Kidney (tissue), 14 donors: Measurements from ENCODE around the gene RANBP1. TPM values are rescaled to one million over a fixed set of nuclear protein-coding genes. Genes with fewer than 3 reads are reported as not detected.

Experiments
- DNase-seq, 5 donors: peaks; one replicate each; pipeline ENCODE4 v3.0.0-alpha.2; 2013 to 2020
- FAIRE-seq: peaks from 2 replicates; lab custom pipeline; 2012; peaks lifted over from hg19 to GRCh38; lab: Jason Lieb, UNC
- H3K27ac ChIP-seq, 2 donors: one replicate each; pipeline ENCODE4 v1.7.0; 2013; ENCODE audit warnings: low read depth in 2 of 2, low read length in 2 of 2, inconsistent platforms in 1 of 2
- H3K27me3 ChIP-seq: one replicate; pipeline ENCODE4 v1.7.1; 2013; ENCODE audit warnings: low read length, inconsistent platforms; ENCODE audit not compliant: control insufficient read depth, insufficient read depth
- H3K36me3 ChIP-seq, 3 donors: one replicate each; pipeline versions ENCODE4 v1.7.0 to v1.7.1; 2013; ENCODE audit warnings: low read length in 3 of 3, control low read depth in 1 of 3, inconsistent platforms in 1 of 3; ENCODE audit not compliant: insufficient read depth in 3 of 3, control insufficient read depth in 2 of 3
- H3K4me1 ChIP-seq, 3 donors: one replicate each; pipeline versions ENCODE4 v1.7.0 to v1.7.1; 2013; ENCODE audit warnings: low read length in 3 of 3, inconsistent platforms in 1 of 3, low read depth in 1 of 3; ENCODE audit not compliant: control insufficient read depth in 2 of 3, insufficient read depth in 2 of 3
- H3K4me3 ChIP-seq, 3 donors: one replicate each; pipeline versions ENCODE4 v1.7.0 to v1.8.1; 2013; ENCODE audit warnings: low read length in 3 of 3, control low read depth in 1 of 3, inconsistent platforms in 1 of 3
- H3K9ac ChIP-seq, 3 donors: one replicate each; pipeline versions ENCODE4 v1.7.0 to v1.7.1; 2013; ENCODE audit warnings: low read length in 3 of 3, control low read depth in 1 of 3, inconsistent platforms in 1 of 3
- H3K9me3 ChIP-seq, 3 donors: one replicate each; pipeline versions ENCODE4 v1.7.0 to v1.7.1; 2013; ENCODE audit warnings: low read length in 3 of 3, control low read depth in 1 of 3, inconsistent platforms in 1 of 3; ENCODE audit not compliant: control insufficient read depth in 2 of 3, insufficient read depth in 1 of 3
- intact Hi-C: fragments of 100-400 bp; cut with DNase I; formaldehyde crosslinking; loops from one replicate; pipeline ENCODE4 v1.11.1; 2022
- polyA plus RNA-seq: library from polyadenylated mRNA; stranded (reverse); fragments of 350-450 nt; fragmentation: Illumina TruSeq; extraction: RNeasy Lipid Tissue Mini Kit (QIAGEN cat#74804); gene quantifications from one replicate; pipeline ENCODE4 v1.2.3, GENCODE V29; 2014; ENCODE audit warnings: low read depth, low replicate concordance; ENCODE audit not compliant: insufficient read depth
- total RNA-seq: library from RNA; stranded (reverse); fragmentation: NEBNext Ultra II Directional; extraction: Animal tissue kit (Norgen Biotek cat#: 25700); gene quantifications from one replicate; pipeline ENCODE4 v1.2.1, GENCODE V29; 2021
- TF ChIP-seq, protein P1 (sequence below): IDR thresholded peaks from 3 replicates; pipeline ENCODE4 v1.5.1; 2012; ENCODE audit warnings: mild to moderate bottlenecking, moderate library complexity, borderline replicate concordance; ENCODE audit not compliant: insufficient read depth; ENCODE audit errors: extremely low read depth
- donor health status: control.
- donor health status: control.
- donor health status: control.
- donor health status: control.
- donor health status: control.
- donor health status: DM: yes; HTN: yes; CAD: no.
- donor health status: Normal renal cell carcinoma (clear cell type).

The RANBP1 gene
- total and polyA plus RNA-seq, 2 donors from 2014 or later = 67.2 to 80.5 TPM

DNA sequence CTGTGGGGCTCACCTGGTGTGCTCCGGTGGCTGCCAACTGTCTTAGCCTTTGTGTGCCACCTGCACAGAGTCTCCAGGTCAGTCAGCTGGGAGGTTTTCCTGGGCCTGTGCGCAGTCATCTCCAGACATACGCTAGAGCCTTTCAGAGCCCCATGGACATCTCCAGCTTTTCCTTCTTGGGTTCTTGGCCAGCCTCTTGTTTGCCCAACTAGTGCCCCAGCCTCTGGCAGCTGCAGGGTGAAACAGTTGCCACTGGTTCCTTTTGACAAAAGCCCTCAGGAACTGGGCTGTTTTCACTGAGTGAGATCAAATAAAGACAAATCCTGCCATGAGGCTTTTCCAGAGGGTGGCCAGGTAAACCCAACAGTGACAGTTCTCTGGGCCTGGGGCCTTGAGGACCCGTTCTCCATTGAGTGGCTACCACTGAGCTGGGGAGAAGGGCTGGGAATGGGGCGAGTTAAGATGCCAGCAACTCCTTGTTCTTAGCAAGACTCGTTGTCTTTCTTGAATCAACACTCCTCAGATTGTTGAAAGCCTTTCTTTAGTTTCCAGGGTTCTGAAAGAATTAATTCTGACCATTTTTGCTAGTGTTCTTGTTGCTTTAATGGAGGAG, 16.7 kb upstream of the RANBP1 start:
- Histone ChIP-seq H3K4me1 (peaks cover 0 to 1% (median 0%) of the 10 kb centered on the region in 3 donors), H3K27me3 (no peaks in the 10 kb centered on the region), H3K9ac (no peak overlapping the region), H3K27ac (no peak overlapping the region), H3K9me3 (peaks cover 0 to 2% (median 0%) of the 10 kb centered on the region in 3 donors), H3K36me3 (peaks cover 18 to 33% (median 27%) of the 10 kb centered on the region in 3 donors), H3K4me3 (no peak overlapping the region)
- no peak for FAIRE-seq
- intact Hi-C loops = no loop called here
- peak in 1 of 5 donors; percentile 48 for DNase-seq
- TF ChIP-seq, protein P1, sequence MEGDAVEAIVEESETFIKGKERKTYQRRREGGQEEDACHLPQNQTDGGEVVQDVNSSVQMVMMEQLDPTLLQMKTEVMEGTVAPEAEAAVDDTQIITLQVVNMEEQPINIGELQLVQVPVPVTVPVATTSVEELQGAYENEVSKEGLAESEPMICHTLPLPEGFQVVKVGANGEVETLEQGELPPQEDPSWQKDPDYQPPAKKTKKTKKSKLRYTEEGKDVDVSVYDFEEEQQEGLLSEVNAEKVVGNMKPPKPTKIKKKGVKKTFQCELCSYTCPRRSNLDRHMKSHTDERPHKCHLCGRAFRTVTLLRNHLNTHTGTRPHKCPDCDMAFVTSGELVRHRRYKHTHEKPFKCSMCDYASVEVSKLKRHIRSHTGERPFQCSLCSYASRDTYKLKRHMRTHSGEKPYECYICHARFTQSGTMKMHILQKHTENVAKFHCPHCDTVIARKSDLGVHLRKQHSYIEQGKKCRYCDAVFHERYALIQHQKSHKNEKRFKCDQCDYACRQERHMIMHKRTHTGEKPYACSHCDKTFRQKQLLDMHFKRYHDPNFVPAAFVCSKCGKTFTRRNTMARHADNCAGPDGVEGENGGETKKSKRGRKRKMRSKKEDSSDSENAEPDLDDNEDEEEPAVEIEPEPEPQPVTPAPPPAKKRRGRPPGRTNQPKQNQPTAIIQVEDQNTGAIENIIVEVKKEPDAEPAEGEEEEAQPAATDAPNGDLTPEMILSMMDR = no peak

DNA sequence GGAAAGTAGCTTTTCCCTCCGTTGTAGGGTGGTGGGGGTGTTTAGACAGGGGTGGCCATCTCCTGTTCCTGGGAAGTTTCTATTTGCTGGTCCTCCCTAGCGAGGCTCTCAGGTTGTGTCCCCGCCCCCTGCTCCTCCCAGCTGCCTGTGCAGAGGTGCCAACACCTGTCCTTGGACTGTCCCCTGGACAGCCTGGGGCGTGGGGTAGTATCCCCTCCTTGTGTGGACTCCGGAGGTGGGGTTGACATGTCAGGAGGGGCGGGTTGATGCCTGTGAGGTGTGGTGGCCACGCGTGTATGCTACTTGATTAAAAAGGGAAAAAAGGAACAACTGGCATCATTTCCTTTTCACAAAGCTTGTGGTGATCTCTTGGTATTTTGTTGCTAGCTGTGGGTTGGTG, 14.3 kb upstream of the RANBP1 start:
- TF ChIP-seq, protein P1 = no peak
- H3K36me3 ChIP-seq = peaks cover 14 to 37% (median 36%) of the 10 kb centered on the region in 3 donors
- peaks cover 0 to 2% (median 0%) of the 10 kb centered on the region in 3 donors for H3K9me3 ChIP-seq
- no peak for FAIRE-seq
- H3K27ac ChIP-seq = no peak overlapping the region
- no peak overlapping the region for H3K4me3 ChIP-seq
- DNase-seq = peak in 1 of 5 donors; percentile 67
- peaks cover 0 to 7% (median 0%) of the 10 kb centered on the region in 3 donors for H3K4me1 ChIP-seq
- H3K9ac ChIP-seq = no peak overlapping the region
- intact Hi-C loops = no loop called here
- no peaks in the 10 kb centered on the region for H3K27me3 ChIP-seq

DNA sequence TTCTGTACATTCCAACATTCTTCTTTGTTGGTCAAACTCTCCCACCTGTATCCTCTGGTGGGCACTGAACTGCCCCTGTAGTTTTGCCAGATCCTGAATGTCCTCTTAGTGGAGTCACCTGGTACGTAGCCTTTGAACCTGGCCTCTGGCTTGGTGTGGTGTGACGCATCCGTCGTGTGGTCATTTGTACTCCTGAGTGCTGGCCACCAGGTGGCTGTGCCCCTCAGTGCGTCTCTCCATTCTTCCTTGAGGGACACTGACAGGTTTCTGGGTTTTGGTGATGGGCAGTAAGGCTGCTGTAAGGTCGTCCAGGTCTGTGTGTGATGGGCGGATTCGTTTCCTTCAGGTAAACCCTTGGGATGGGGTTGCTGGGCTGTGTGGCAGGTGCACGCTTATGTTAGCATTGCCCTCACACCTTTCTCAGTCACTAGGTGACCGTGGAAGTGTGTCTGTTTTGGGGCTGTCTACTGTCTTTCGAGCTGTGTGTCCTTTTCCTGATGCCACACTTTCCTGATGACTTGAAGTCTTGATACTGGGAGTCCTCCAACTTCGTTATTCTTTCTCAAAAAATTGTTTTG, 13.6 kb upstream of the RANBP1 start:
- peaks cover 14 to 44% (median 38%) of the 10 kb centered on the region in 3 donors for H3K36me3 ChIP-seq
- H3K9me3 ChIP-seq = no peaks in the 10 kb centered on the region
- DNase-seq (peak in 1 of 5 donors; percentile 28), FAIRE-seq (no peak)
- no peak overlapping the region for H3K27ac ChIP-seq
- H3K27me3 ChIP-seq = no peaks in the 10 kb centered on the region
- no peak overlapping the region for H3K9ac ChIP-seq
- intact Hi-C loops = no loop called here
- TF ChIP-seq, protein P1 = no peak
- no peak overlapping the region for H3K4me3 ChIP-seq
- H3K4me1 ChIP-seq = peaks cover 0 to 7% (median 0%) of the 10 kb centered on the region in 3 donors
